Measurements from ENCODE around the gene CTTN.

DNA sequence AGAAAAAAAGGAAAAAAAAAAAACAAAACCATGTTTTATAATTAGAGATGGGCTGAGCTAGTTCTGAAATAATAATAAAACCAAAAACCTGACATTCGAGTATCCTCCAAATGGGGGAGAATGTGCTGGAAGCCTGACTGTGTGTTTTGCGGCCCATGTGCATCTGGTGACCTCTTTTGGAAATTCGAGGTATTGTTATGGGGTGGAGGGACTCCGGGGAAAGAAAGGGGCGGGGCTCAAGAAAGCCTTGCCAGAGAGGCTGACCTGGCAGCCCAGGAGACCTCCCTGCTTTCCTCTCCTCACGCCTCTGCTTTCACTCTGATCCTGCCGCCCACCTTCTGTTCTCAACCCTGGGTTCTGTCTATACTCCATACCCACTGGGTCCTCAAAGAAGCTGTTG, 72.9 kb downstream of the CTTN start:
- no peak for TF ChIP-seq EZH2 (IDR thresholded peaks at IDR 0.05; ENCODE audit: borderline replicate concordance, low read length)
- peak; percentile 66 for TF ChIP-seq CTCF (IDR thresholded peaks at IDR 0.05; ENCODE audit: low read length)

Data from OCI-LY1 (cell line).